Measurements from ENCODE around the gene ZDHHC21.

- TF ChIP-seq POLR2A (IDR thresholded peaks at IDR 0.05) (no peak), CTCF (IDR thresholded peaks at IDR 0.05) (no peak)
These were observed 39.9 kb upstream of the ZDHHC21 start for GRCh38 chr9:14733133-14733532.
